Dermis microvascular lymphatic vessel endothelial cell (primary cell): ENCODE results near the gene XCL2. TPM values are rescaled to one million over a fixed set of nuclear protein-coding genes. Genes with fewer than 3 reads are reported as not detected.

Experiments
- total RNA-seq: library from RNA; depleted of rRNA; stranded (reverse); fragments of >200 nt; gene quantifications from 2 replicates; pipeline ENCODE4 v1.2.1, GENCODE V29; 2014

Gene XCL2
- total RNA-seq, 1 donor from 2014 or later = not detected

Other genes starting within 250 kb of the XCL2 start
- gene XCL1, start 32.6 kb upstream of the XCL2 start, total RNA-seq = not detected in 2 replicates
- gene DPT, start 185.2 kb upstream of the XCL2 start, total RNA-seq = not detected in 2 replicates